HG03039 (cell line): ENCODE results near the gene TENM4.

Experiments
- ATAC-seq: cut with Tn5 transposase; IDR thresholded peaks from one replicate; pipeline ENCODE4 v1.9.1; 2021; ENCODE audit warnings: mild to moderate bottlenecking, moderate library complexity; ENCODE audit not compliant: unreplicated experiment

TENM4 gene

GRCh38 chr11:79392161-79392560 lies 48.7 kb downstream of the TENM4 start:
- ATAC-seq: no peak

GRCh38 chr11:79390923-79391322 lies 49.9 kb downstream of the TENM4 start:
- ATAC-seq: no peak

- no peak for ATAC-seq
Measured at GRCh38 chr11:79390477-79390876, 50.4 kb downstream of the TENM4 start.

- ATAC-seq: no peak
Measured at GRCh38 chr11:79388201-79388600, 52.6 kb downstream of the TENM4 start.

GRCh38 chr11:79383874-79384273 lies 57.0 kb downstream of the TENM4 start:
- no peak for ATAC-seq

- no peak for ATAC-seq
Measured at GRCh38 chr11:79382301-79383050, 58.4 kb downstream of the TENM4 start.

- no peak for ATAC-seq
Measured at GRCh38 chr11:79381036-79381435, 59.8 kb downstream of the TENM4 start.

GRCh38 chr11:79377406-79377805 lies 63.4 kb downstream of the TENM4 start:
- ATAC-seq: no peak

GRCh38 chr11:79375818-79376550 lies 64.8 kb downstream of the TENM4 start:
- ATAC-seq: no peak

- no peak for ATAC-seq
Measured at GRCh38 chr11:79374727-79375126, 66.1 kb downstream of the TENM4 start.

GRCh38 chr11:79371724-79372123 lies 69.1 kb downstream of the TENM4 start:
- ATAC-seq: no peak

- ATAC-seq: no peak
Measured at GRCh38 chr11:79371152-79371551, 69.7 kb downstream of the TENM4 start.

- ATAC-seq: no peak
Measured at GRCh38 chr11:79369055-79369454, 71.8 kb downstream of the TENM4 start.

- no peak for ATAC-seq
Measured at GRCh38 chr11:79367844-79368243, 73.0 kb downstream of the TENM4 start.

GRCh38 chr11:79366218-79366617 lies 74.6 kb downstream of the TENM4 start:
- ATAC-seq: no peak

GRCh38 chr11:79363861-79364378 lies 76.9 kb downstream of the TENM4 start:
- ATAC-seq: no peak

GRCh38 chr11:79363256-79363655 lies 77.6 kb downstream of the TENM4 start:
- ATAC-seq: no peak

- ATAC-seq: no peak
Measured at GRCh38 chr11:79362821-79363220, 78.0 kb downstream of the TENM4 start.

- no peak for ATAC-seq
Measured at GRCh38 chr11:79362206-79362757, 78.5 kb downstream of the TENM4 start.

GRCh38 chr11:79358258-79358657 lies 82.6 kb downstream of the TENM4 start:
- ATAC-seq: no peak

GRCh38 chr11:79353706-79354105 lies 87.1 kb downstream of the TENM4 start:
- no peak for ATAC-seq

GRCh38 chr11:79352349-79352703 lies 88.5 kb downstream of the TENM4 start:
- ATAC-seq: no peak
